Duodenal mucosa (tissue), 2 donors: Measurements from ENCODE around the gene GJC3.
"Not testable (repeated sequence)": the region's sequence is repeated elsewhere in the genome, so short reads cannot be mapped to it uniquely, and the experiment has no call there.

Experiments used
- H3K27ac ChIP-seq: one replicate; pipeline ENCODE4 v1.7.0; 2013; ENCODE audit warnings: low read depth, low read length
- H3K27me3 ChIP-seq, 2 donors: one replicate each; pipeline ENCODE4 v1.7.0; 2013; ENCODE audit warnings: low read length in 2 of 2, control low read depth in 1 of 2; ENCODE audit not compliant: insufficient read depth in 2 of 2, control insufficient read depth in 1 of 2
- H3K36me3 ChIP-seq, 2 donors: one replicate each; pipeline ENCODE4 v1.7.0; 2013; ENCODE audit warnings: low read length in 2 of 2, control low read depth in 1 of 2; ENCODE audit not compliant: insufficient read depth in 2 of 2, control insufficient read depth in 1 of 2
- H3K4me1 ChIP-seq, 2 donors: one replicate each; pipeline ENCODE4 v1.7.0; 2013; ENCODE audit warnings: low read length in 2 of 2, control low read depth in 1 of 2; ENCODE audit not compliant: insufficient read depth in 2 of 2, control insufficient read depth in 1 of 2
- H3K4me3 ChIP-seq, 2 donors: one replicate each; pipeline ENCODE4 v1.7.0; 2013; ENCODE audit warnings: low read length in 2 of 2, low read depth in 1 of 2
- H3K9ac ChIP-seq, 2 donors: one replicate each; pipeline ENCODE4 v1.7.0; 2013; ENCODE audit warnings: low read length in 2 of 2, low read depth in 1 of 2
- H3K9me3 ChIP-seq, 2 donors: one replicate each; pipeline ENCODE4 v1.7.0; 2013; ENCODE audit warnings: low read length in 2 of 2, control low read depth in 1 of 2; ENCODE audit not compliant: control insufficient read depth in 1 of 2

The GJC3 gene

DNA sequence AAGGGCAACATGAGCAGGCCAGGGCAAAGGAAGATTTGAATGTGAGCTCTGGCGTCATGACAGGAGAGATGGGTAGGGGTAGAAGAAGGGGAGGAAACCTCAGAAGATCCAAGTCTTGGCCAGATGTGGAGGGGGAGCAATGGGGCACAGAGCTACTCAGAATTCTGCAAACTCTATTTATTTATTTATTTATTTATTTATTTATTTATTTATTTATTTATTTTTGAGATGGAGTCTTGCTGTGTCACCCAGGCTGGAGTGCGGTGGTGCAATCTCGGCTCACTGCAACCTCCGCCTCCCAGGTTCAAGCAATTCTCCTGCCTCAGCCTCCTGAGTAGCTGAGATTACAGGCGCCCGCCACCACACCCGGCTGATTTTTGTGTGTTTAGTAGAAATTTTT lies 25.2 kb upstream of the GJC3 start:
- not testable (repeated sequence) for H3K9me3 ChIP-seq, H3K27ac ChIP-seq, H3K27me3 ChIP-seq, H3K4me1 ChIP-seq, H3K36me3 ChIP-seq, H3K9ac ChIP-seq, H3K4me3 ChIP-seq

DNA sequence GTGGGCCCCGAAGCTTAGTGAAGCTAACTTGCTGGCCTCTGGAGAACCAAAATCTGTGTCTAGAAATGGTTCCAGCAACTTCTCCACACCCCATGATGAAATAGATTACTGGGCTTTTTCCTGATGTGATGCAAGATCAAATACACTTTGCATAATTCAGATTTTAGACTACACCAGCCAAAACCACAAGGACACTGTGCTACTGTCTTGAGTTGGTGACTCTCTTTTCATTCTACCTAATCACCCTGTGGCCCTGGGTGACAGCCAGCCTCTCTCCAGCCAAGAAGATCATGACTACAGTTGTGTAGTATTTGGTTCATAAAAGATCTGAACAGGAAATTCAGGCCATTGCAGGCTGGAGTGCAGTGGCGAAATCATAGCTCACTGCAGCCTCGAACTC lies 24.2 kb upstream of the GJC3 start:
- Histone ChIP-seq H3K27ac (no peak overlapping the region), H3K27me3 (no peaks in the 10 kb centered on the region), H3K4me1 (no peaks in the 10 kb centered on the region), H3K4me3 (no peak overlapping the region), H3K36me3 (no peaks in the 10 kb centered on the region), H3K9ac (no peak overlapping the region), H3K9me3 (peaks cover 2 to 4% of the 10 kb centered on the region in 2 donors)

DNA sequence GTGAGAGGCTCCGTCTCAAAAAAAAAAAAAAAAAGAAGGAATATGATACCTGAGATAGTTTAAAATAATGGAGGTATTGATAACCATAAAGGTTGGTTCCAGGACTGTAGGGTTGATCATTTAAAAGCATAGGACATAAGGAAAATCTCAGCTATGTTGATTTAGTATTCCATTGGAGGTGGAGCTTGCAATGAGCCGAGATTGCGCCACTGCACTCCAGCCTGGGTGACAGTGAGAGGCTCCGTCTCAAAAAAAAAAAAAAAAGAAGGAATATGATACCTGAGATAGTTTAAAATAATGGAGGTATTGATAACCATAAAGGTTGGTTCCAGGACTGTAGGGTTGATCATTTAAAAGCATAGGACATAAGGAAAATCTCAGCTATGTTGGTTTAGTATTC lies 23.2 kb upstream of the GJC3 start:
- not testable (repeated sequence) for H3K4me1 ChIP-seq, H3K9me3 ChIP-seq, H3K27me3 ChIP-seq, H3K36me3 ChIP-seq, H3K27ac ChIP-seq, H3K9ac ChIP-seq, H3K4me3 ChIP-seq

DNA sequence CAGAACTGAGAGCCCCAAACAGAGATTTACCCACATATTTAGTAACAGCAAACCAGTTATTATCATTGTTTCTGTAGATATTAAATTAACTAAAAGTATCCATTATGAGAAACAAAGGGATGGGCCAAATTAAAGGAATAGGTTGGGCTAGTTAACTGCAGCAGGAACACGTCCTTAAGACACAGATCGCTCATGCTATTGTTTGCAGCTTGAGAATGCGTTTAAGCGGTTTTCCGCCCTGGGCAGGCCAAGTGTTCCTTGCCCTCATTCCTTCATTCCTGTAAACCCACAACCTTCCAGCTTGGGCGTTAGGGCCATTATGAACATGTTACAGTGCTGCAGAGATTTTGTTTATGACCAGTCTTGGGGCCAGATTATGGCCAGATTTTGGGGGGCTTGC lies 21.4 kb upstream of the GJC3 start:
- not testable (repeated sequence) for H3K27ac ChIP-seq, H3K27me3 ChIP-seq, H3K9ac ChIP-seq, H3K4me3 ChIP-seq, H3K4me1 ChIP-seq, H3K36me3 ChIP-seq, H3K9me3 ChIP-seq

DNA sequence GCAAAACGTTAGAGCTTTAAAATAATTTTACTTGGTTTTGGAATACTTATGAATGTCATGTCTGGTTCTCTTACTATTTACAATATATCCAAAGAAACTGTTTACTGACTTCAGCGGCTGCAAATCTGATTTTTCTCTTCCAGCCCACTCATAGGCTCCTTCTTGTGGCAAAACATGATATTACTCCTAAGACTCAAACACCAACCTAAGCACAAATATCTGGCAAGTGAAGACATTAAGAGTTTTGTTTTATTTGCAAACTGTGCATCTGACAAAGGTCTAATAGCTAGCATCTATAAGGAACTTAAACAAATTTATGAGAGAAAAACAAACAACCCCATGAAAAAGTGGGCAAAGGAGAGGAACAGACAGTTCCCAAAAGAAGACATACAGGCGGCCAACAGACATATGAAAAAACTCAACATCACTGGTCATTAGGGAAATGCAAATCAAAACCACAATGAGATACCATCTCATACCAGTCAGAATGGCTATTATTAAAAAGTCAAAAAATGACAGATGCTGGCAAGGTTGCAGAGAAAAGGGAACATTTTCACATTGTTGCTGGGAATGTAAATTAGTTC lies 20.3 kb upstream of the GJC3 start:
- H3K27ac ChIP-seq = no peak overlapping the region
- peaks cover 2 to 4% of the 10 kb centered on the region in 2 donors for H3K9me3 ChIP-seq
- no peaks in the 10 kb centered on the region for H3K4me1 ChIP-seq
- H3K36me3 ChIP-seq = no peaks in the 10 kb centered on the region
- no peak overlapping the region for H3K4me3 ChIP-seq
- H3K9ac ChIP-seq = no peak overlapping the region
- H3K27me3 ChIP-seq = no peaks in the 10 kb centered on the region

DNA sequence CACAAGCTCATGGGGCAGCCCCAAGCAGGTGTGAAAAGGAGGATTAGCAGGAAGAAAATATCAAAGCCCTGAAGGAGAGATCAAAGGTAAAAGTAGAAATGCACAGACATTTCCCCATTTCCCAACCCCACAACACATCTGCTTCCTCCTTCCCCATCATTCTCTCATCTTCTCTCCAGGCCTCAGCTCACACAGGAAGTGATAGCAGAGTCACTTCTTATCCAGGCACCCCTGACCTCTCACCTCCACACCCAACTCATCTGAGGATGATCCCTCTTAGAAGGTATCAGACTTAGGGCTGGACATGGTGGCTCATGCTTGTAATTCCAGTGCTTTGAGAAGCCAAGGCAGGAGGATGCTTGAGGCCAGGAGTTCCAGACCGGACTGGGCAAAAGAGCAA lies 18.2 kb upstream of the GJC3 start:
- no peak overlapping the region for H3K9ac ChIP-seq

DNA sequence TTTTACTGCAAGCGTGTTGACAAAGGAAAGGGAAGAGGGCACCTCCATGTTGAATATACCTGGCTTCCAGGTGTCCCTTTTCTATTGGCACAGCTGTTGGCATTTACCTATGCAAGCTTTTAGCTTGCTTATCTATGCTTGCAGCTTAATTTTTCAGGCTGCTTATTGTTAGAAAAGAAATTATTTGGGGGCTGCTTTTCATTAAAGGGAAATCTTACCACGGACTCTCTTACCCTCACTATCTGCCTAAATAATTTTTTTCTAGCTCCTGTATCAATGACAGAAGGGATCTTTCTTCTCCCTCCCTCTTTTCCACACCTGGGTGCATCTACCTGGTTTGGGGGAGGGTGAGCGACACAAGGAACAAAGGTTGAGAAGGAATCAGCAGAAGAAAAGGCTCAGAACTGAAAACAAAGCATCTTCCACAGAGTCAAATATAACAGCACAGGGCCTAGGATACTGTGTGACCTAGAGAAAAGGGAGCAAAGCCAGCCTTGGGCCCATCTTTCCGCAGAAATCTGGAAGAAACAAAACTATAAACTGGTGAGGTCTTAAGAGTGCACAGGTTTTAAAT lies 15.2 kb upstream of the GJC3 start:
- Histone ChIP-seq H3K9me3 (no peaks in the 10 kb centered on the region), H3K36me3 (no peaks in the 10 kb centered on the region), H3K4me1 (no peaks in the 10 kb centered on the region), H3K27ac (no peak overlapping the region), H3K9ac (no peak overlapping the region), H3K27me3 (no peaks in the 10 kb centered on the region), H3K4me3 (no peak overlapping the region)

More for the DNA sequence above, 18.2 kb upstream of the GJC3 start:
- no peak overlapping the region for H3K27ac ChIP-seq
- no peaks in the 10 kb centered on the region for H3K4me1 ChIP-seq
- no peaks in the 10 kb centered on the region for H3K36me3 ChIP-seq
- no peaks in the 10 kb centered on the region for H3K27me3 ChIP-seq
- peaks cover 2 to 4% of the 10 kb centered on the region in 2 donors for H3K9me3 ChIP-seq
- H3K4me3 ChIP-seq = no peak overlapping the region

DNA sequence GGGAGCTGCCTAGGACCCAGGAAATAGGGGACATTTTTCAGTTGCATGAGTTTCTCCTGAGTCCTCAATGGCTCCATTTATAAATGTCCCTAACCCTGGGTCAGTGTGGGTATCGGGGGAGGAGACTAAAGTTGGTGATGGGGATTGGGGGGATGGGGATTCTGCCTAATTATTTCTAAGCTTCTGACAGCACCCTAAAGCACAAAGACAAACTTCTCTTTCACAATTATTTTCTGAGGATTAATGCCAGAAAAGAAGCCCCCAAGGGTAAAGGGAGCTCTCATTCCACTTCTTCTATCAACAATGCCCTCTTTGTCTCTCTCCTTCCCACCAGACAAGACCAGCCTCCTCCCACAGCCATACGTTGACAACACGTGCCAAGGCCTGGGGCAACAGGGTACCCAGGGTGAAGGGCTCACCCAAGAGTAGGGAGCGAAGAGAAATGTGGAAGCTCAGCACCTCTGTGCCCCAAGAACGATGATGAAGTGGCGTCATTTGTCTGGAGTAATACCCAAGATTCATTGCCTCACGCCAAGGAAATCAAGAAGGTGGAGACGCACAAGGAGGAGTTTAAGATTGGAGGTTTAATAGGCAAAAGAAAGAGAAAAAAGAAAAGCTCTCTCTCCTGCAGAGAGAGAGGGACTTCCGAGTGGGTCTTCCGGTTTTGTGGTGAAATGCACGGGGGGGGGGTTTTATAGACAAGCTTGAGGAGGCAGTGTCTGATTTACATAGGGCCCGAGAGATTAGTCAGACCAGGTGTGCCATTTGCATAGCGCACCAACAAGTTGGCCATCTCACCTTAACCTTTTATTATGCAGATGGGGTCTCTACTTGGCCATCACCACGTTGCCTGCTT lies 14.4 kb upstream of the GJC3 start:
- Histone ChIP-seq H3K4me1 (no peaks in the 10 kb centered on the region), H3K9ac (no peak overlapping the region), H3K36me3 (no peaks in the 10 kb centered on the region), H3K27me3 (no peaks in the 10 kb centered on the region), H3K9me3 (peaks cover 0 to under 1% of the 10 kb centered on the region in 2 donors), H3K4me3 (no peak overlapping the region), H3K27ac (no peak overlapping the region)

DNA sequence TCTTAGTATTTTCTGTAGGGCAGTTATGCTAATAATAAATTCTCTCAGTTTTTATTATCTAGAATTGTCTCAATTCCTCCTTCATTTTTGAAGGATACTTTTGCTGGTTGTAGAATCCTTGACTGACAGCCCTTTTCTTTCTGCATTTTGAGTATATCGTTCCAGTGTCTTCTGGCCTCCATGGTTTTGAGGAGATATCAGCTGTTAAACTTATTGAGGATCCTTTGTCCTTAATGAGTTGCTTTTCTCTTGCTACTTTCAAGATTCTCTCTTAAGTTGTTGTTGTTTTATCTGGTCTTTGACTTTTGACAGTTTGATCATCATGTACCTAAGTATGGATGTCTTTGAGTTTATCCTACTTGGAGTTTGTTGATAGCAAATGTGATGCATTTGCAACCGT lies 8.9 kb upstream of the GJC3 start:
- Histone ChIP-seq H3K4me3 (no peak overlapping the region), H3K4me1 (no peaks in the 10 kb centered on the region), H3K27me3 (peaks cover 0 to 5% of the 10 kb centered on the region in 2 donors), H3K36me3 (no peaks in the 10 kb centered on the region), H3K9me3 (peaks cover 6 to 9% of the 10 kb centered on the region in 2 donors), H3K9ac (no peak overlapping the region), H3K27ac (no peak overlapping the region)

DNA sequence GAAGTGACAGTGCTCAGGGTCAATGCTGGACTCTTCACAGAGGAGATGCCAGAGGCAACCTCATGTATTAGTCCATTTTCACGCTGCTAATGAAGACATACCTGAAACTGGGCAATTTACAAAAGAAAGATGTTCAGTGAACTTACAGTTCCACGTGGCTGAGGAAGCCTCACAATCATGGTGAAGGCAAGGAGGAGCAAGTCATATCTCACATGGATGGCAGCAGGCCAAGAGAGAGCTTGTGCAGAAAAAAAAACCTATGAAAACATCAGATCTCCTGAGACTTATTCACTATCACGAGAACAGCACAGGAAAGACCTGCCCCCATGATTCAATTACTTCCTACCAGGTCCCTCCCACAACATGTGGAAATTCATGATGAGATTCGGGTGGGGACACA lies 5.6 kb upstream of the GJC3 start:
- H3K9ac ChIP-seq, H3K9me3 ChIP-seq, H3K4me3 ChIP-seq, H3K36me3 ChIP-seq, H3K4me1 ChIP-seq, H3K27ac ChIP-seq: not testable (repeated sequence)
- peaks cover 0 to 11% of the 10 kb centered on the region in 2 donors for H3K27me3 ChIP-seq
